Smooth muscle cell (in vitro differentiated cells): ENCODE measurements around the gene ZNF526. TPM values are rescaled to one million over a fixed set of nuclear protein-coding genes. Genes with fewer than 3 reads are reported as not detected.

ENCODE experiments used
- DNase-seq: peaks from one replicate; lab custom pipeline; 2025; ENCODE audit not compliant: unreplicated experiment; lab: John Stamatoyannopoulos, UW
- H2AFZ ChIP-seq: fragments of 200-600 bp; sonication (generic); 2 replicates; pipeline ENCODE4 v1.6.0; 2016; ENCODE audit warnings: antibody characterized with exemption, low read depth, mild to moderate bottlenecking
- H3F3A ChIP-seq: fragments of 200-600 bp; sonication (generic); 2 replicates; pipeline ENCODE4 v1.6.0; 2017; ENCODE audit warnings: antibody characterized with exemption, low read depth
- H3K27ac ChIP-seq: fragments of 200-600 bp; sonication (generic); 2 replicates; pipeline ENCODE4 v1.5.1; 2016; ENCODE audit warnings: low read depth, mild to moderate bottlenecking
- H3K27me3 ChIP-seq: fragments of 200-600 bp; sonication (generic); 2 replicates; pipeline ENCODE4 v1.6.1; 2016; ENCODE audit warnings: low read depth, mild to moderate bottlenecking
- H3K36me3 ChIP-seq: fragments of 200-600 bp; sonication (generic); 2 replicates; pipeline ENCODE4 v1.5.1; 2016; ENCODE audit warnings: low read depth
- H3K4me1 ChIP-seq: fragments of 200-600 bp; sonication (generic); 2 replicates; pipeline ENCODE4 v1.5.1; 2016; ENCODE audit warnings: low read depth
- H3K4me2 ChIP-seq: fragments of 200-600 bp; sonication (generic); 2 replicates; pipeline ENCODE4 v1.6.0; 2016; ENCODE audit warnings: mild to moderate bottlenecking
- H3K4me3 ChIP-seq: fragments of 200-600 bp; sonication (generic); 2 replicates; pipeline ENCODE4 v1.5.1; 2016; ENCODE audit warnings: mild to moderate bottlenecking
- H3K79me2 ChIP-seq: fragments of 200-600 bp; sonication (generic); 2 replicates; pipeline ENCODE4 v1.6.0; 2016; ENCODE audit warnings: low read depth, mild to moderate bottlenecking
- H3K9ac ChIP-seq: fragments of 200-600 bp; sonication (generic); 2 replicates; pipeline ENCODE4 v1.6.0; 2016; ENCODE audit warnings: low read depth
- H3K9me3 ChIP-seq: fragments of 200-600 bp; sonication (generic); replicated peaks from 2 replicates; pipeline ENCODE4 v1.5.1; 2016; ENCODE audit warnings: low read depth
- H4K20me1 ChIP-seq: fragments of 200-600 bp; sonication (generic); 2 replicates; pipeline ENCODE4 v1.6.0; 2016; ENCODE audit warnings: low read depth
- CTCF ChIP-seq: fragments of 200-600 bp; sonication (generic); IDR thresholded peaks from 2 replicates; pipeline ENCODE4 v1.5.1; 2017; ENCODE audit warnings: borderline replicate concordance, mild to moderate bottlenecking, antibody characterized with exemption; ENCODE audit not compliant: insufficient read depth, poor library complexity, severe bottlenecking
- WGBS: methylation state at CpG from one replicate; pipeline ENCODE4 v1.1.7; 2016; ENCODE audit warnings: low lambda C conversion rate; 5-methylcytosine and 5-hydroxymethylcytosine counted together
- polyA plus RNA-seq: library from polyadenylated mRNA; unstranded; fragments of >200 nt; fragmentation: Nextera tagmentation; extraction: Ambion mirVana; gene quantifications from 2 replicates; pipeline ENCODE4 v1.2.1, GENCODE V29; 2016
- total RNA-seq: library from RNA; depleted of rRNA; stranded (reverse); fragments of >200 nt; gene quantifications from 2 replicates; pipeline ENCODE4 v1.2.3, GENCODE V29; 2014

The ZNF526 gene
- total and polyA plus RNA-seq, 2 experiments from 2014 or later: 5.0 to 12.1 TPM

GRCh38 chr19:42193294-42193693 lies 26.8 kb upstream of the ZNF526 start:
- Histone ChIP-seq H4K20me1 (no peaks in the 10 kb centered on the region), H3F3A (no peaks in the 10 kb centered on the region), H3K9me3 (peaks cover 5% of the 10 kb centered on the region), H3K4me1 (no peaks in the 10 kb centered on the region), H3K4me2 (no peak overlapping the region), H3K27me3 (peaks cover 15% of the 10 kb centered on the region), H2AFZ (no peak overlapping the region), H3K36me3 (no peaks in the 10 kb centered on the region), H3K79me2 (no peaks in the 10 kb centered on the region), H3K27ac (no peak overlapping the region), H3K4me3 (no peak overlapping the region), H3K9ac (no peak overlapping the region)
- no peak for DNase-seq
- no peak for TF ChIP-seq CTCF
- 100% methylated on average over 1 of the region's 1 CpG for WGBS

GRCh38 chr19:42193706-42194105 lies 26.4 kb upstream of the ZNF526 start:
- H3K9ac ChIP-seq: no peak overlapping the region
- H3K4me2 ChIP-seq: no peak overlapping the region
- no peaks in the 10 kb centered on the region for H3F3A ChIP-seq
- H3K36me3 ChIP-seq: no peaks in the 10 kb centered on the region
- 97% methylated on average over 3 of the region's 3 CpGs for WGBS
- H4K20me1 ChIP-seq: no peaks in the 10 kb centered on the region
- no peaks in the 10 kb centered on the region for H3K4me1 ChIP-seq
- H3K27ac ChIP-seq: no peak overlapping the region
- no peaks in the 10 kb centered on the region for H3K79me2 ChIP-seq
- H3K4me3 ChIP-seq: no peak overlapping the region
- H2AFZ ChIP-seq: no peak overlapping the region
- no peak for DNase-seq
- H3K9me3 ChIP-seq: peaks cover 5% of the 10 kb centered on the region
- H3K27me3 ChIP-seq: peaks cover 15% of the 10 kb centered on the region
- no peak for TF ChIP-seq CTCF

DNA sequence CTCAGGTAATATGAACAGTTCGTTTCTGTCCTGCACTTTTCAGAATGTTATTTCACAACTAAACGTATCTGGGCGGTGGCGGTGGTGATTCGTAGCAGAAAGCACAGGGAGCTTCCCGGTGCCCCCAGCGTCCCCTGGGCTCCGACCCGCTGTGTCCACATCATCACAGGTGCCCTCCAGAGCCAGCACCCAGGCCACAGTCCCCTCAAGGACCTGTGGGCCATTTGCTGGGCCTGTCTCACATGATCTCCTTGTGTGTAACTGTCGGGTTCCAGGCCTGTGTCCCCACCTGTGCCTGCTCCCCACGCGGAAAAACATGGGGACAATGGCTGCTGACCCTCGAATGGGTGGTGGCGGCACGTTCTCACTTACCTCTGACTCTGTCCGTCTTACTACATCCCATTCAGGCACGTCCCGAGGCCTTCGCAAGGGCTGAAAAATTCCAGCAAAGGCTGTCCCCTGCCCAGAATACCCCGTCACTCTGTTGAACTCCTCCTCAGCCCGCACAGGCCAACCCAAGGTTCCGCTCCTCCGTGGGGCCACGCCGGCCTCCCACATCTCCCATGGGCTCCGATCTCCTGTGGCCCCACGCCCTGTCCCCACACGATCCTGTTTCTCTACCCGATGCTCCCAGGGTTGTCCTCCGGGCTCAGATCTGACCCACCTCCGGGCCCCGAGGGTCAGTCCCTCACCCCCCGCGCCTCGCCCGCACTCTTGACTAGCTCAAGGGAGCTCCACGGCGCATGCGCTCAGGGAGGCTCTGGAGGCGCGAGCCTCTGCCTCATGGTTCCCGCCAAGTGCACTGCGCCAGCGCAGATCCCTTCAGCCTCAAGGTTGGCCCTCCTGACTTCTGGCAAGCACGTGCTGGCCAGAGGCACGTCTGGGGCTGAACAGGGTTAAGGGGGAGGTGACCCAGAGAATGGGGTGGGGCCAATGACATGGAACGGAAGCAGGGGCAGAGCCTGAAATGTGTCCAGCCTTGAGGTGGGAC lies 23.8 kb upstream of the ZNF526 start:
- DNase-seq: no peak
- H3K9me3 ChIP-seq: peaks cover 5% of the 10 kb centered on the region
- peaks cover 10% of the 10 kb centered on the region for H4K20me1 ChIP-seq
- H3K4me2 ChIP-seq: no peak overlapping the region
- TF ChIP-seq CTCF: no peak
- H3K9ac ChIP-seq: no peak overlapping the region
- no peaks in the 10 kb centered on the region for H3K36me3 ChIP-seq
- WGBS: 95% methylated on average over 46 of the region's 47 CpGs
- H3K27me3 ChIP-seq: peaks cover 7% of the 10 kb centered on the region
- no peak overlapping the region for H3K27ac ChIP-seq
- H3K4me3 ChIP-seq: no peak overlapping the region
- no peak overlapping the region for H2AFZ ChIP-seq
- no peaks in the 10 kb centered on the region for H3K79me2 ChIP-seq
- H3F3A ChIP-seq: no peaks in the 10 kb centered on the region
- H3K4me1 ChIP-seq: no peaks in the 10 kb centered on the region
